Natural killer cell (primary cell): Measurements from ENCODE around the gene KRTAP20-1. TPM values are rescaled to one million over a fixed set of nuclear protein-coding genes. Genes with fewer than 3 reads are reported as not detected.

Experiments
- ATAC-seq, 3 donors: fragments of 150-1000 bp in 2 of 3; fragments of 200-7000 bp in 1 of 3; cut with Tn5 transposase; 1 replicate in 1 of 3; 2 replicates in 2 of 3; pipeline ENCODE4 v1.10.0; 2021; ENCODE audit warnings: mild to moderate bottlenecking in 2 of 3, moderate library complexity in 2 of 3
- DNase-seq, 2 donors: peaks; one replicate each; pipeline versions ENCODE4 v3.0.0 to v3.0.0-alpha.2; 2013 to 2021; ENCODE audit warnings: mixed read lengths in 1 of 2
- H3K27ac ChIP-seq: one replicate; pipeline ENCODE4 v1.5.1; 2013; ENCODE audit warnings: mild to moderate bottlenecking, low read length
- H3K27me3 ChIP-seq: one replicate; pipeline ENCODE4 v1.6.1; 2013; ENCODE audit warnings: low read length; ENCODE audit not compliant: control insufficient read depth, insufficient read depth
- H3K36me3 ChIP-seq: one replicate; pipeline ENCODE4 v1.6.1; 2013; ENCODE audit warnings: low read length; ENCODE audit not compliant: control insufficient read depth, insufficient read depth
- H3K4me1 ChIP-seq: one replicate; pipeline ENCODE4 v1.6.1; 2013; ENCODE audit warnings: low read length; ENCODE audit not compliant: control insufficient read depth, insufficient read depth
- H3K4me3 ChIP-seq: one replicate; pipeline ENCODE4 v1.5.1; 2013; ENCODE audit warnings: low read length
- H3K9me3 ChIP-seq: one replicate; pipeline ENCODE4 v1.6.1; 2013; ENCODE audit warnings: low read length; ENCODE audit not compliant: control insufficient read depth, insufficient read depth
- H3K27ac Mint-ChIP-seq, 2 donors: one replicate each; pipeline ENCODE4 v1.8.0; 2022; ENCODE audit warnings: mild to moderate bottlenecking in 2 of 2, mixed read lengths in 2 of 2, moderate library complexity in 1 of 2
- H3K27me3 Mint-ChIP-seq, 2 donors: one replicate each; pipeline ENCODE4 v1.8.0; 2022; ENCODE audit warnings: low read depth in 2 of 2, mixed read lengths in 2 of 2
- H3K36me3 Mint-ChIP-seq: one replicate; pipeline ENCODE4 v1.8.0; 2022; ENCODE audit warnings: mixed read lengths
- H3K4me1 Mint-ChIP-seq, 2 donors: one replicate each; pipeline ENCODE4 v1.8.0; 2022; ENCODE audit warnings: mixed read lengths in 2 of 2
- H3K4me3 Mint-ChIP-seq: one replicate; pipeline ENCODE4 v1.8.0; 2022; ENCODE audit warnings: mild to moderate bottlenecking, moderate library complexity, mixed read lengths
- H3K9me3 Mint-ChIP-seq, 2 donors: one replicate each; pipeline ENCODE4 v1.8.0; 2022; ENCODE audit warnings: mixed read lengths in 2 of 2
- WGBS: methylation state at CpG from one replicate; pipeline ENCODE4 v1.1.7; 2013; ENCODE audit warnings: missing lambda C conversion rate; ENCODE audit not compliant: insufficient coverage; 5-methylcytosine and 5-hydroxymethylcytosine counted together
- intact Hi-C: fragments of 100-400 bp; cut with micrococcal nuclease; formaldehyde crosslinking; loops from one replicate; pipeline ENCODE4 v1.14.2; 2022
- total RNA-seq, 4 donors: library from RNA; stranded (reverse); fragments of 120-200 nt in 1 of 4; gene quantifications; one replicate each; pipeline versions ENCODE4 v1.2.3 to v1.2.4, GENCODE V29; 2013 to 2022
- TF ChIP-seq, protein P1 (sequence below): fragments of 200-600 bp; IDR thresholded peaks from one replicate; pipeline ENCODE4 v1.8.0; 2022; ENCODE audit warnings: antibody characterized with exemption

The KRTAP20-1 gene
- total RNA-seq, 3 donors from 2014 or later (not counting 1 experiment from before 2014, with no cell fraction given): not detected

DNA sequence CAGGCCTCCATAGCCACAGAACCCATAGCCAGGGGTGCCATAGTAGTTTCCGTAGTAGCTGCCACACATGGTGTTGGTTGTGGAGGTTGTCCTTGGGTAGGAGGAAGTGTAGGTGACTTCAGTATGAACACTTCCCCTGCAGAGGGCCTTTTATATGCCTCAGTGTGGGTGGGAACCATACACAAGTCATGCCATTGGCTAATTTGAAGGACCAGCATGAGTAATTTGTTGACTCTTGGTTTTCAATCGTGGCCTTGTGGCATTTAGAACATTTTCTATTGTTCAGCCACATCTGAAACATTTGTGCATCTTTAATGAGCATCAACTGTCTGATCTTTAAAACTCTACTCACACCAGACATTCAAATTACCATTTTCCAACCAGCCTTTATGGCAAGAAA, 2.4 kb upstream of the KRTAP20-1 start, which contains the start of gene KRTAP6-1:
Gene KRTAP6-1 (minus strand): TSS at position 95 of the 400 bp plus-strand sequence. CDS start 26 bp downstream, at position 69.
- Histone ChIP-seq H3K36me3 (no peaks in the 10 kb centered on the region), H3K9me3 (peaks cover 4% of the 10 kb centered on the region), H3K27ac (no peak within 1 kb of the TSS), H3K27me3 (no peaks in the 10 kb centered on the region), H3K4me1 (no peaks in the 10 kb centered on the region), H3K4me3 (no peak within 1 kb of the TSS)
- Mint-ChIP-seq H3K36me3 (no peaks in the 10 kb centered on the region), H3K27ac (no peak within 1 kb of the TSS), H3K4me1 (no peaks in the 10 kb centered on the region), H3K4me3 (no peak within 1 kb of the TSS), H3K27me3 (no peaks in the 10 kb centered on the region), H3K9me3 (peaks cover 6 to 12% of the 10 kb centered on the region in 2 donors)
- DNase-seq (no peak), ATAC-seq (no peak)
- intact Hi-C loops: no loop called here
- 72% methylated on average over 2 of the region's 2 CpGs for WGBS
- TF ChIP-seq, protein P1, sequence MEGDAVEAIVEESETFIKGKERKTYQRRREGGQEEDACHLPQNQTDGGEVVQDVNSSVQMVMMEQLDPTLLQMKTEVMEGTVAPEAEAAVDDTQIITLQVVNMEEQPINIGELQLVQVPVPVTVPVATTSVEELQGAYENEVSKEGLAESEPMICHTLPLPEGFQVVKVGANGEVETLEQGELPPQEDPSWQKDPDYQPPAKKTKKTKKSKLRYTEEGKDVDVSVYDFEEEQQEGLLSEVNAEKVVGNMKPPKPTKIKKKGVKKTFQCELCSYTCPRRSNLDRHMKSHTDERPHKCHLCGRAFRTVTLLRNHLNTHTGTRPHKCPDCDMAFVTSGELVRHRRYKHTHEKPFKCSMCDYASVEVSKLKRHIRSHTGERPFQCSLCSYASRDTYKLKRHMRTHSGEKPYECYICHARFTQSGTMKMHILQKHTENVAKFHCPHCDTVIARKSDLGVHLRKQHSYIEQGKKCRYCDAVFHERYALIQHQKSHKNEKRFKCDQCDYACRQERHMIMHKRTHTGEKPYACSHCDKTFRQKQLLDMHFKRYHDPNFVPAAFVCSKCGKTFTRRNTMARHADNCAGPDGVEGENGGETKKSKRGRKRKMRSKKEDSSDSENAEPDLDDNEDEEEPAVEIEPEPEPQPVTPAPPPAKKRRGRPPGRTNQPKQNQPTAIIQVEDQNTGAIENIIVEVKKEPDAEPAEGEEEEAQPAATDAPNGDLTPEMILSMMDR: no peak

DNA sequence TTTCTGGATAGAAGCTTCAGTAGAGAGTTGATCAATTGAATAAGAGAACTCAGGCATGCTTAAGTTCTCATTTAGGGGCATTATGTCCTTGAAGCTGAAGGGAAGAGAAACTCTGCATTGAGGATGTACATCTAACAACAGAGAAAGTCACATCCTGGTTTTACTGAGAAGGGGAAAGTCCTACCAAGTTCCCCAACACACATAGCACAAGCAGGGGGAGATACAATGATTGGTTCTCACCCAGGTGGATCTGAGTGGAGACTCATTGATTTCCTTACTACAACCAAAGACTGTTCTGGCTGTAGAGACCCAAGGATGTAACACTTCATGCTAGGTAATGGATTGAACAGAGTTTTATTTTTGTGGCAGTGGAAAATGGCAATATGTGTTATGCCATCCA, 1.0 kb upstream of the KRTAP20-1 start:
- no peaks in the 10 kb centered on the region for H3K27me3 Mint-ChIP-seq

DNA sequence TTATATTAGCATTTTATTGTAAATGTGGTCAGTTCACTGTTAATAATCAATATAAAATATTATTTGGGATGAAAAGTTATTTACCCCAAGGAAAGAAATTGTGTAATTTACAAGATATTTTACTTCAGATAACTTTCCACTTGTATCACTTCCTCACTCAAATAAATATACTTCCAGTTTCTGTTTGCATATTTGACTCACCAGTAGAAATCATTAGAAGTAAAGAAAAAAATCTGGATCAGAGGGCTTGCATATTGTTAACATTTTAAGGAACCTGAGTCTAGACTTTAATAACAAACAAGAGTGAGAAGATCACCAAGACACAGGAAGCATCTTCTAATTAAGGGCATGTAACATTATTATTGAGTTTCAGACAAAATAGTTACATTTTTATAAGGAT, 3.9 kb downstream of the KRTAP20-1 start:
- Histone ChIP-seq H3K27ac (no peak overlapping the region), H3K4me1 (no peaks in the 10 kb centered on the region), H3K4me3 (no peak overlapping the region), H3K9me3 (peaks cover 11% of the 10 kb centered on the region), H3K27me3 (no peaks in the 10 kb centered on the region), H3K36me3 (no peaks in the 10 kb centered on the region)
- H3K27ac Mint-ChIP-seq: no peak overlapping the region
- H3K36me3 Mint-ChIP-seq: no peaks in the 10 kb centered on the region
- peaks cover 0 to 6% of the 10 kb centered on the region in 2 donors for H3K9me3 Mint-ChIP-seq
- no peaks in the 10 kb centered on the region for H3K27me3 Mint-ChIP-seq
- no peaks in the 10 kb centered on the region for H3K4me1 Mint-ChIP-seq
- no peak for ATAC-seq
- intact Hi-C loops: no loop called here
- TF ChIP-seq, protein P1: no peak
- DNase-seq: no peak
- no peak overlapping the region for H3K4me3 Mint-ChIP-seq

More for the DNA sequence above, 1.0 kb upstream of the KRTAP20-1 start:
- H3K4me1 Mint-ChIP-seq: no peaks in the 10 kb centered on the region
- no peak for DNase-seq
- H3K9me3 ChIP-seq: peaks cover 4% of the 10 kb centered on the region
- ATAC-seq: no peak
- no peak overlapping the region for H3K4me3 Mint-ChIP-seq
- no peaks in the 10 kb centered on the region for H3K36me3 ChIP-seq
- no peak overlapping the region for H3K27ac Mint-ChIP-seq
- peaks cover 6 to 9% of the 10 kb centered on the region in 2 donors for H3K9me3 Mint-ChIP-seq
- intact Hi-C loops: no loop called here
- no peak overlapping the region for H3K27ac ChIP-seq
- no peaks in the 10 kb centered on the region for H3K4me1 ChIP-seq
- no peak overlapping the region for H3K4me3 ChIP-seq
- TF ChIP-seq, protein P1: no peak
- H3K36me3 Mint-ChIP-seq: no peaks in the 10 kb centered on the region
- H3K27me3 ChIP-seq: no peaks in the 10 kb centered on the region

DNA sequence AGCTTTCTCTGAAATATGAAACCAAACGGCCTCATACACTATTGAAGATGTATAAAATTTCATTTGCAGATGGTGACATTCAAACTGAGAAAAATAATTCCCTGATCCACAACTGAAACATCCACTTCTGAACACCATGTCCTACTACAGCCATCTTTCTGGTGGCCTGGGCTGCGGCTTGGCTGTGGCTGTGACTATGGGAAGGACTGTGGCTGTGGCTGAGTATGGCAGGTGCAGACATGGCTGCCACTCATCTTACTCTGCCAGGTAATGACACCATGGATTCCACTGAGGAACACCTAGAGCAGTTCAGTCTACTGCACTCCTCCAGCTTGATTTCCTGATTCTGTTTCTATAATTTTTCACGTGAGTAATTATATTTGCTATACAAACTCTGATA, 4.3 kb downstream of the KRTAP20-1 start, which contains the start of gene KRTAP20-4:
Gene KRTAP20-4 (plus strand): TSS at position 106 of the 400 bp plus-strand sequence.
- WGBS: 75% methylated on average over 2 of the region's 3 CpGs
- no peak for DNase-seq
- Histone ChIP-seq H3K4me3 (no peak within 1 kb of the TSS), H3K4me1 (no peaks in the 10 kb centered on the region), H3K36me3 (no peaks in the 10 kb centered on the region), H3K27ac (no peak within 1 kb of the TSS), H3K9me3 (peaks cover 16% of the 10 kb centered on the region), H3K27me3 (no peaks in the 10 kb centered on the region)
- no peak within 1 kb of the TSS for H3K27ac Mint-ChIP-seq
- H3K36me3 Mint-ChIP-seq: no peaks in the 10 kb centered on the region
- TF ChIP-seq, protein P1: no peak
- no peaks in the 10 kb centered on the region for H3K4me1 Mint-ChIP-seq
- no peaks in the 10 kb centered on the region for H3K27me3 Mint-ChIP-seq
- ATAC-seq: no peak
- H3K4me3 Mint-ChIP-seq: no peak within 1 kb of the TSS
- peaks cover 0 to 6% of the 10 kb centered on the region in 2 donors for H3K9me3 Mint-ChIP-seq
- intact Hi-C loops: no loop called here
